Thymus (tissue), 11 donors: Measurements from ENCODE around the gene RET. TPM values are rescaled to one million over a fixed set of nuclear protein-coding genes. Genes with fewer than 3 reads are reported as not detected.

Source experiments
- DNase-seq, 9 donors: peaks; one replicate each; pipeline ENCODE4 v3.0.0-alpha.2; 2013; ENCODE audit warnings: low spot score in 9 of 9, low read depth in 6 of 9, missing footprints in 1 of 9
- H3K27ac ChIP-seq, 2 donors: one replicate each; pipeline ENCODE4 v1.5.1; 2013; ENCODE audit warnings: control low read depth in 1 of 2, low read depth in 1 of 2, low read length in 1 of 2, mild to moderate bottlenecking in 1 of 2, moderate library complexity in 1 of 2
- H3K27me3 ChIP-seq, 2 donors: one replicate each; pipeline ENCODE4 v1.5.1; 2013; ENCODE audit warnings: low read length in 1 of 2; ENCODE audit not compliant: control insufficient read depth in 2 of 2, insufficient read depth in 1 of 2
- H3K36me3 ChIP-seq, 2 donors: one replicate each; pipeline ENCODE4 v1.5.1; 2013; ENCODE audit warnings: low read length in 1 of 2, mild to moderate bottlenecking in 1 of 2, moderate library complexity in 1 of 2; ENCODE audit not compliant: control insufficient read depth in 2 of 2, insufficient read depth in 2 of 2
- H3K4me1 ChIP-seq, 2 donors: one replicate each; pipeline ENCODE4 v1.5.1; 2013; ENCODE audit warnings: low read length in 2 of 2; ENCODE audit not compliant: control insufficient read depth in 2 of 2, insufficient read depth in 2 of 2
- H3K4me3 ChIP-seq, 2 donors: one replicate each; pipeline ENCODE4 v1.5.1; 2013; ENCODE audit warnings: low read length in 2 of 2, control low read depth in 1 of 2, mild to moderate bottlenecking in 1 of 2
- H3K9me3 ChIP-seq, 2 donors: one replicate each; pipeline ENCODE4 v1.5.1; 2013; ENCODE audit warnings: low read length in 1 of 2, mild to moderate bottlenecking in 1 of 2; ENCODE audit not compliant: control insufficient read depth in 2 of 2, insufficient read depth in 1 of 2
- WGBS: extraction: QIAGEN DNeasy Blood & Tissue Kit; methylation state at CpG from one replicate; pipeline ENCODE4 v1.1.7; 2013; 5-methylcytosine and 5-hydroxymethylcytosine counted together
- polyA plus RNA-seq: library from polyadenylated mRNA; stranded (reverse); fragments of 200-250 nt; gene quantifications from one replicate; pipeline ENCODE4 v1.2.3, GENCODE V29; 2013
- total RNA-seq: library from RNA; stranded (reverse); fragments of 120-200 nt; gene quantifications from one replicate; pipeline ENCODE4 v1.2.4, GENCODE V29; 2013
- donor health status: healthy.

RET gene
- total and polyA plus RNA-seq, 2 donors, result 0.33 to 0.37 TPM

- H3K4me1 ChIP-seq, result no peaks in the 10 kb centered on the region
- no peaks in the 10 kb centered on the region for H3K36me3 ChIP-seq
- no peak overlapping the region for H3K27ac ChIP-seq
- no peaks in the 10 kb centered on the region for H3K9me3 ChIP-seq
- DNase-seq, result no peak
- no peak overlapping the region for H3K4me3 ChIP-seq
- 91% methylated on average over 6 of the region's 6 CpGs for WGBS
- peaks cover 0 to 5% of the 10 kb centered on the region in 2 donors for H3K27me3 ChIP-seq
These were observed 17.5 kb upstream of the RET start for GRCh38 chr10:43059336-43059720.

DNA sequence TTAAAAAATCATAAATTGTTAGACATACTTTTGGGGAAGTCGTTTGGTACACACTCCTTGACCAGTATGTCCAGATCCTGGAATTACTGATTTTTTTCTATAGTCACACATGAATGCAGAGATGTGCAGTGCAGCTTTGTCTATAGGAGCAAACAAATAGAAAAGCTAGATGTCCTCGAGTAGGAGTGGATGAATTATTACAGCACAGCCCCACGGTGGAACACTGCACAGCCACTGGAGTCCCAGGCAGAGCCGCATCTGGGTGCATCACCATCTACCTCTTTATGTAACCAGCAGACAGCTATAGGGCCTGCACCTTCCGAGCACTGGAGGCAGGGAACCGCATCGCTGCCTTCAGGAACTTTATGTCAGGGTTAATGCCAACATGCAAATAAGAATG lies 17.0 kb upstream of the RET start:
- no peak for DNase-seq

GRCh38 chr10:43060291-43060690 lies 16.6 kb upstream of the RET start:
- Histone ChIP-seq H3K9me3 (no peaks in the 10 kb centered on the region), H3K4me3 (no peak overlapping the region), H3K36me3 (no peaks in the 10 kb centered on the region), H3K27ac (no peak overlapping the region), H3K27me3 (peaks cover 0 to 5% of the 10 kb centered on the region in 2 donors), H3K4me1 (no peaks in the 10 kb centered on the region)
- WGBS, result 87% methylated on average over 6 of the region's 6 CpGs
- DNase-seq, result no peak

More for the DNA sequence above, 17.0 kb upstream of the RET start:
- no peak overlapping the region for H3K27ac ChIP-seq
- H3K4me3 ChIP-seq, result no peak overlapping the region
- H3K9me3 ChIP-seq, result no peaks in the 10 kb centered on the region
- peaks cover 0 to 5% of the 10 kb centered on the region in 2 donors for H3K27me3 ChIP-seq
- H3K4me1 ChIP-seq, result no peaks in the 10 kb centered on the region
- H3K36me3 ChIP-seq, result no peaks in the 10 kb centered on the region
- WGBS, result 83% methylated on average over 7 of the region's 7 CpGs

GRCh38 chr10:43061331-43061730 lies 15.5 kb upstream of the RET start:
- H3K27ac ChIP-seq, result no peak overlapping the region
- DNase-seq, result no peak
- WGBS, result 93% methylated on average over 8 of the region's 8 CpGs
- H3K9me3 ChIP-seq, result no peaks in the 10 kb centered on the region
- H3K4me3 ChIP-seq, result no peak overlapping the region
- H3K27me3 ChIP-seq, result peaks cover 0 to 3% of the 10 kb centered on the region in 2 donors
- no peaks in the 10 kb centered on the region for H3K36me3 ChIP-seq
- H3K4me1 ChIP-seq, result no peaks in the 10 kb centered on the region

- no peak for DNase-seq
- H3K4me1 ChIP-seq, result no peaks in the 10 kb centered on the region
- H3K36me3 ChIP-seq, result no peaks in the 10 kb centered on the region
These were observed 15.1 kb upstream of the RET start for GRCh38 chr10:43061760-43062159.

GRCh38 chr10:43062402-43063160 lies 14.3 kb upstream of the RET start:
- no peaks in the 10 kb centered on the region for H3K27me3 ChIP-seq
- H3K27ac ChIP-seq, result no peak overlapping the region
- H3K4me3 ChIP-seq, result no peak overlapping the region
- no peaks in the 10 kb centered on the region for H3K4me1 ChIP-seq
- no peaks in the 10 kb centered on the region for H3K9me3 ChIP-seq
- no peaks in the 10 kb centered on the region for H3K36me3 ChIP-seq
- no peak for DNase-seq
- 96% methylated on average over 18 of the region's 18 CpGs for WGBS

More at GRCh38 chr10:43061760-43062159, 15.1 kb upstream of the RET start:
- Histone ChIP-seq H3K27me3 (peaks cover 0 to 3% of the 10 kb centered on the region in 2 donors), H3K9me3 (no peaks in the 10 kb centered on the region), H3K4me3 (no peak overlapping the region), H3K27ac (no peak overlapping the region)
- 94% methylated on average over 9 of the region's 9 CpGs for WGBS

DNA sequence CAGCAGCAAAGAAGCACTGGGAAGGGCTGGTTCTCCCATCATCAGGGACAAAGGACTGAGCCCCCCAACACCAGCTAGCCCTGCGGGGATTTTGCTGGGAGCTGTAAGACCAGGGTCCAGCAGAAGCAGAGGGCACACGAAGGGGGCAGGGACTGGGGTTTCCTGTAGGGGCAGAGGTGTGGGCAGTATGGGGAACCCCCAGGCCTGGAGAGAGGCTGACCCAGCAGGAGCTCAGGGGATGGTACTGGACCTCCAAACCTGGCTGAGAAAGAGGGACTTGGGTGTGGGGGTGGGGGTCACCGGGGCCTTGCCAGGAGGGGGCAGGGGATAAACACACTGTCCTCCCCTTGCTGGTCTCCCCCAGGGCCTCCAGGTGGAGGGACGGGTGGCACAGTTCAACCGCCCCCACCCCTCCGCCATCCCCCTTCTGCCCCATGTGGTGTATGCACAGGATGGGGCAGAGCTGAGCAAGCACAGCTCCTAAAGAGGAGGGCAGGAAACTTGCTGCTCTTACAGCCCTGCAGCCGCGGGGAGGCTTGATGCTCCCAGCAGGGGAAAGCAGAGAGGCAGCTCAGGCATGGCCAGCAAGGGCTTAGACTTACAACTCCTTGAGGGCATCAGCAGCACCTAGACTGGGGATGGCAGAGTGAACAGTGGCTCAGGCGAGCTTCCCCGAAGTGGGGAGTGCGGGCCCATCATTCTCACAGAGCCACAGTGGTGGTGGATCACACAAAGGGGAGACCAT lies 12.4 kb upstream of the RET start:
- no peak overlapping the region for H3K27ac ChIP-seq
- H3K4me3 ChIP-seq, result no peak overlapping the region
- no peaks in the 10 kb centered on the region for H3K36me3 ChIP-seq
- H3K27me3 ChIP-seq, result peaks cover 0 to 7% of the 10 kb centered on the region in 2 donors
- H3K4me1 ChIP-seq, result no peaks in the 10 kb centered on the region
- WGBS, result 82% methylated on average over 11 of the region's 11 CpGs
- no peaks in the 10 kb centered on the region for H3K9me3 ChIP-seq
- no peak for DNase-seq

- no peaks in the 10 kb centered on the region for H3K4me1 ChIP-seq
- no peaks in the 10 kb centered on the region for H3K36me3 ChIP-seq
- H3K9me3 ChIP-seq, result no peaks in the 10 kb centered on the region
- WGBS, result 97% methylated on average over 1 of the region's 1 CpG
- H3K27ac ChIP-seq, result no peak overlapping the region
- no peak overlapping the region for H3K4me3 ChIP-seq
- peaks cover 0 to 8% of the 10 kb centered on the region in 2 donors for H3K27me3 ChIP-seq
- DNase-seq, result no peak
These were observed 11.6 kb upstream of the RET start for GRCh38 chr10:43065234-43065633.

DNA sequence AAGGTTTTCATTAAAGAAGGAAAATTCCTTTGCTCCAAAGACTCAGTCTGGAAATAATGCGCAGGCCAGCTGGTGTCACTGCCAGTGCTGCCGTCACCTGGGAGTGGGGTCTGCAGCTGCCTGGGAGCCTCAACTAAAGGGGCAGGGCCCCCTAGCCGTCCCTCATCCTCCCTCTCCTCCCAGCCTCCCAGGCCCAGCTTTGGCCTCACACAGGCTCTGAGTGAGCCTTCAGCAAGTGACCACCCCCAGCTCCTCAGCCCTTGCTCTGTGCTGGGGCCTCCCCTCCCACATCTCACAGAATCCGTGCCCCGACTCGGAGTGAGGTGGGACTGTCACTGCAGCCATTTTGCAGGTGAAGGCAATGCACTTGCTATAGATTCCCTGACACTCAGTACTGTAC lies 11.1 kb upstream of the RET start:
- Histone ChIP-seq H3K9me3 (no peaks in the 10 kb centered on the region), H3K4me3 (no peak overlapping the region), H3K27ac (no peak overlapping the region), H3K4me1 (no peaks in the 10 kb centered on the region), H3K27me3 (peaks cover 0 to 8% of the 10 kb centered on the region in 2 donors), H3K36me3 (no peaks in the 10 kb centered on the region)
- 87% methylated on average over 6 of the region's 6 CpGs for WGBS
- DNase-seq, result no peak
